Peyer's patch (tissue), 4 donors: ENCODE results near the gene EBP. TPM values are rescaled to one million over a fixed set of nuclear protein-coding genes. Genes with fewer than 3 reads are reported as not detected.
"Not testable (repeated sequence)": the region's sequence is repeated elsewhere in the genome, so short reads cannot be mapped to it uniquely, and the experiment has no call there.

Source experiments
- DNase-seq, 3 donors: peaks; one replicate each; pipeline ENCODE4 v3.0.0-alpha.2; 2017 to 2019
- H3K27ac ChIP-seq, 4 donors: fragments of 200-600 bp; sonication (generic); one replicate each; pipeline ENCODE4 v1.5.1; 2016 to 2019
- H3K27me3 ChIP-seq, 2 donors: fragments of 200-600 bp; sonication (generic); one replicate each; pipeline ENCODE4 v1.5.1; 2019
- H3K36me3 ChIP-seq, 3 donors: fragments of 200-600 bp; sonication (generic); one replicate each; pipeline ENCODE4 v1.5.1; 2016 to 2019
- H3K4me1 ChIP-seq, 4 donors: fragments of 200-600 bp; sonication (generic); one replicate each; pipeline ENCODE4 v1.5.1; 2016 to 2019
- H3K4me3 ChIP-seq, 4 donors: fragments of 200-600 bp; sonication (generic); 1 replicate in 3 of 4; 2 replicates in 1 of 4; pipeline ENCODE4 v1.5.1; 2016 to 2019; ENCODE audit warnings: mild to moderate bottlenecking in 1 of 4
- H3K9me3 ChIP-seq, 4 donors: fragments of 200-600 bp; sonication (generic); one replicate each; pipeline ENCODE4 v1.5.1; 2016 to 2019; ENCODE audit warnings: mild to moderate bottlenecking in 1 of 4
- POLR2A ChIP-seq, 2 donors: fragments of 450-650 bp; IDR thresholded peaks; one replicate each; pipeline ENCODE4 v1.5.1; 2017; ENCODE audit warnings: antibody characterized with exemption in 2 of 2, mild to moderate bottlenecking in 2 of 2, moderate library complexity in 2 of 2
- total RNA-seq, 4 donors: library from RNA; depleted of rRNA; stranded (reverse); fragments of >200 nt; gene quantifications; one replicate each; pipeline ENCODE4 v1.1.0, GENCODE V29; 2016
- TF ChIP-seq, protein P1 (sequence below), 6 experiments: fragments of 450-650 bp in 4 of 6; fragments of 200-600 bp in 2 of 6; sonication (generic) in 1 of 6; IDR thresholded peaks; one replicate each; pipeline ENCODE4 v1.5.1; 2017 to 2019; ENCODE audit warnings: antibody characterized with exemption in 6 of 6, mild to moderate bottlenecking in 3 of 6, moderate library complexity in 1 of 6

The EBP gene
- total RNA-seq, 4 donors from 2014 or later = 47.0 to 189 (median 134) TPM

DNA sequence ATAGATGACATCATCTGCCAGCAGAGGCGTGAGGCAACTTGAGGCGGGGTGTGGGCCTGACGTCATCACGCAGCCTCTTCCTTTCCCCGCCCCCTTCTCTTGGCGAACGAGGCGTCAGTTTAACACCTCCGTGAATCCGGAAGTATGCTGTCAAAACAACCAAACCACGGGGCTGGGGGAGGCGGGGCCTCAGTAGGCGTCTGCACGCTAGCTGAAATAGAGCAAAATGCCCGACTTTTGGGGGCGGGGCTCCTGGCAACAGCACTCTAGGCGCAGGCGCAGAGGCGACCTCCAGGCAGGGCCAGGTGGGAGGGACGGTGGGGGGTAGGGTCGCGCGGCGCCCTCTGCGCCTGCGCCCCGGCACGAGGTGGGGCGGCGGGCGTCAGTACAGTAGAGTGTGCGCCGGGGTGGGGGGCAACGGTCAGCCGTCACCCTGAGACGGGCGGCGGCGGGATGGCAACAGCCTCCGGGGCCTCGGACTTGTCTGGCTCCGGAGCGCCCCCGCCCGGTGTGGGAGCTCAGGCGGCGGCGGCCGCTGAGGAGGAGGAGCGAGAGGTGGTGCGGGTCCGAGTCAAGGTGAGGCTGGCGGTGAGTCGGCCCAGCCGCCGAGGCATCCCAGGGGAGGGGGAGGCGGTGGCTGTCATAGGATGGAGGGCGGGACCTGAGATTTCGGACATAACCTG is 17.9 kb downstream of the EBP start, which contains the start of gene TBC1D25:
Gene TBC1D25 (plus strand): TSS at position 370 of the 683 bp plus-strand sequence. CDS start 84 bp downstream, at position 454.
- H3K27me3 ChIP-seq = no peaks in the 10 kb centered on the region
- H3K4me1 ChIP-seq = no peaks in the 10 kb centered on the region
- TF ChIP-seq, protein P1, sequence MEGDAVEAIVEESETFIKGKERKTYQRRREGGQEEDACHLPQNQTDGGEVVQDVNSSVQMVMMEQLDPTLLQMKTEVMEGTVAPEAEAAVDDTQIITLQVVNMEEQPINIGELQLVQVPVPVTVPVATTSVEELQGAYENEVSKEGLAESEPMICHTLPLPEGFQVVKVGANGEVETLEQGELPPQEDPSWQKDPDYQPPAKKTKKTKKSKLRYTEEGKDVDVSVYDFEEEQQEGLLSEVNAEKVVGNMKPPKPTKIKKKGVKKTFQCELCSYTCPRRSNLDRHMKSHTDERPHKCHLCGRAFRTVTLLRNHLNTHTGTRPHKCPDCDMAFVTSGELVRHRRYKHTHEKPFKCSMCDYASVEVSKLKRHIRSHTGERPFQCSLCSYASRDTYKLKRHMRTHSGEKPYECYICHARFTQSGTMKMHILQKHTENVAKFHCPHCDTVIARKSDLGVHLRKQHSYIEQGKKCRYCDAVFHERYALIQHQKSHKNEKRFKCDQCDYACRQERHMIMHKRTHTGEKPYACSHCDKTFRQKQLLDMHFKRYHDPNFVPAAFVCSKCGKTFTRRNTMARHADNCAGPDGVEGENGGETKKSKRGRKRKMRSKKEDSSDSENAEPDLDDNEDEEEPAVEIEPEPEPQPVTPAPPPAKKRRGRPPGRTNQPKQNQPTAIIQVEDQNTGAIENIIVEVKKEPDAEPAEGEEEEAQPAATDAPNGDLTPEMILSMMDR (IDR thresholded peaks at IDR 0.05) = peak in 4 of 6 experiments; percentile 47 to 61 (median 50)
- TF ChIP-seq POLR2A (IDR thresholded peaks at IDR 0.05) = peak in 1 of 2 donors; percentile 34
- DNase-seq = peak; percentile 96 to 99 (median 97)
- H3K9me3 ChIP-seq = no peaks in the 10 kb centered on the region
- peak within 1 kb of the TSS; percentile 83 to 91 (median 88) for H3K27ac ChIP-seq
- H3K4me3 ChIP-seq = peak within 1 kb of the TSS; percentile 54 to 76 (median 66)
- no peaks in the 10 kb centered on the region for H3K36me3 ChIP-seq

DNA sequence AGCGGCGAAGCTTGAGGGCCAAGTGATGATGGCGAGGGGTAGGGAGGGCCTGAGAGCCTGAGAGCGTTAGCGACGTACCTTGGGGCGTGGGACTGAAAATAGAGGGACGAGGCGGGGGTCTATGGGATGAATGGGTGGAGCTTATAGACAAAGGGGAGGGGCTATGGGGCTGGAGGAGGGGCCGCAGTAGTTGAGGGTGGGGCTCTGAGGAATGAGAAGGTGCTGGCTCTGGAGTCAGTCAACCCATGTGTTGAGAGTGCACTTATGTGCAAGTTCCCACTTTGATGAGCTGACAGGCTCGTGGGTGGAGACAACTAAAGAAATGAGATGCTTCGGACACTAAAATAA is 18.4 kb downstream of the EBP start:
- H3K4me3 ChIP-seq = peak overlapping the region; percentile 54 to 76 (median 66)
- peak overlapping the region; percentile 83 to 91 (median 88) for H3K27ac ChIP-seq
- H3K4me1 ChIP-seq = no peaks in the 10 kb centered on the region
- H3K36me3 ChIP-seq = no peaks in the 10 kb centered on the region
- no peak for TF ChIP-seq POLR2A (IDR thresholded peaks at IDR 0.05)
- TF ChIP-seq, protein P1 (IDR thresholded peaks at IDR 0.05) = no peak
- peak in 1 of 3 donors; percentile 48 for DNase-seq
- no peaks in the 10 kb centered on the region for H3K27me3 ChIP-seq
- no peaks in the 10 kb centered on the region for H3K9me3 ChIP-seq

DNA sequence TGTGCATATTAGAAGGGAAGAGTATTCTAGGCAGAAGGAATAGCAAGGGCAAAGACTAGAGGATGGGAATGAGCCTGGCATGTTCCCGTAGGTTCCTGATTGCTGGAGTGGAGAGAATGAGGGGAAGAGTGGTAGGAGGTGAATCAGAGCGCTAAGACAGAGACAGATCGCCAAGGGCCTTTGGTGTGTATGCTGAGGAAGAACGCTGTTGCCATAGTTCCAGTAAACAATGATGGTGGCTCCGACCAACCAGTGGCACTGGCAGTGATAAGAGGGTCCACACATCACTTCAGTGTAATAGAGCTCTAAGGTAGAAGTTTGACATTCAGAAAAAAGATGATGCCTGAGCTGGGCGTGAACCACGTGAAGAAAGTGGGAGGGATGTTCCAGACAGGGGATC is 18.9 kb downstream of the EBP start:
- Histone ChIP-seq H3K9me3 (no peaks in the 10 kb centered on the region), H3K27me3 (no peaks in the 10 kb centered on the region), H3K4me1 (no peaks in the 10 kb centered on the region), H3K4me3 (peak overlapping the region; percentile 54 to 76 (median 66)), H3K27ac (peak overlapping the region; percentile 83 to 91 (median 88)), H3K36me3 (no peaks in the 10 kb centered on the region)
- TF ChIP-seq POLR2A (IDR thresholded peaks at IDR 0.05) = no peak
- TF ChIP-seq, protein P1 (IDR thresholded peaks at IDR 0.05) = no peak
- DNase-seq = no peak

DNA sequence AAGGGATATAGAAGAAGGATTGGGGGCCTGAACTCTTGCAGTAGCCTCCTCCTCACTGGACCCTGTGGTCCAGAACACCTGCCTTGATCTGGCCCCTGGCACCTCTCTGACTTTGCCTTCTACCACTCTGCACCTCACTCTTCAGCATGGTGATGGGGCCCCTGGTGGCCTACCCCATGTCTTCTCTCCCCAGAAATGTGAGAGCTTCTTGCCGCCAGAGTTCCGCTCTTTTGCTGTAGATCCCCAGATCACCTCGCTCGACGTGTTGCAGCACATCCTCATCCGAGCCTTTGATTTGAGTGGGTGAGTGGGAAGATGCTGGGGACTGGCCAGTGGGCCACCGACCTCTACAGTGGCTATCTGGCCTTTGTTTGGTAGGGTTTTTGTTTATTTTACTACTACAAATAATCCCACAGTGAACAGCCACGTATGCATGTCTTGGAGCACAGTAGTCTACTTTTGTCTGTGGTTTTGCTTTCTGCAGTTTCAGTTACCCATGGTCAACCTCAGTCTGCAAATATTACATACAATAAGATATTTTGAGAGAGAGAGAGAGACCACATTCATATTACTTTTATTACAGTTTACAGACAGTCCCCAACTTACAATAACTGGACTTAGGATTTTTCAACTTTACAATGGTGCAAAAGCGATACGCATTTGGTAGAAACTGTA is 19.7 kb downstream of the EBP start:
- no peaks in the 10 kb centered on the region for H3K9me3 ChIP-seq
- DNase-seq = no peak
- peak overlapping the region in 1 of 4 donors; percentile 83 for H3K27ac ChIP-seq
- no peaks in the 10 kb centered on the region for H3K4me1 ChIP-seq
- H3K27me3 ChIP-seq = no peaks in the 10 kb centered on the region
- no peak overlapping the region for H3K4me3 ChIP-seq
- TF ChIP-seq, protein P1 (IDR thresholded peaks at IDR 0.05) = no peak
- TF ChIP-seq POLR2A (IDR thresholded peaks at IDR 0.05) = no peak
- H3K36me3 ChIP-seq = no peaks in the 10 kb centered on the region

DNA sequence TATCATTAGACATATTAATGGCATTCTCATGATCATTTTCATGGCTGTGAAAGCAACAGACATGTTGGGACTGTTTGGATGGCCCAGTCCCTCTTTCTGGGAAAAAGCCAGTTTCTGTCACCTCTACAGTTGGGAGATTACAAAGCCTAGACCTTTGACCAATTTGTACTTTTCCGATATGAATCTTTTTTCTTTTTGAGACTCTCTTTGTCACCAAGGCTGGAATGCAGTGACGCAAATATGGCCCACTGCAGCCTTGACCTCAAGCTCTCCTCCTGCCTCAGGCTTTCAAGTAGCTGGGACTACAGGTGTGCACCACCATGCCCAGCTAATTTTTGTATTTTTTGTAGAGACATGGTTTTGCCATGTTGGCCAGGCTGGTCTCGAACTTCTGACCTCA is 27.3 kb downstream of the EBP start:
- Histone ChIP-seq H3K9me3 (no peaks in the 10 kb centered on the region), H3K36me3 (no peaks in the 10 kb centered on the region), H3K4me1 (no peaks in the 10 kb centered on the region), H3K4me3 (no peak overlapping the region), H3K27ac (no peak overlapping the region), H3K27me3 (no peaks in the 10 kb centered on the region)
- TF ChIP-seq, protein P1 (IDR thresholded peaks at IDR 0.05) = no peak
- TF ChIP-seq POLR2A (IDR thresholded peaks at IDR 0.05) = no peak
- no peak for DNase-seq

DNA sequence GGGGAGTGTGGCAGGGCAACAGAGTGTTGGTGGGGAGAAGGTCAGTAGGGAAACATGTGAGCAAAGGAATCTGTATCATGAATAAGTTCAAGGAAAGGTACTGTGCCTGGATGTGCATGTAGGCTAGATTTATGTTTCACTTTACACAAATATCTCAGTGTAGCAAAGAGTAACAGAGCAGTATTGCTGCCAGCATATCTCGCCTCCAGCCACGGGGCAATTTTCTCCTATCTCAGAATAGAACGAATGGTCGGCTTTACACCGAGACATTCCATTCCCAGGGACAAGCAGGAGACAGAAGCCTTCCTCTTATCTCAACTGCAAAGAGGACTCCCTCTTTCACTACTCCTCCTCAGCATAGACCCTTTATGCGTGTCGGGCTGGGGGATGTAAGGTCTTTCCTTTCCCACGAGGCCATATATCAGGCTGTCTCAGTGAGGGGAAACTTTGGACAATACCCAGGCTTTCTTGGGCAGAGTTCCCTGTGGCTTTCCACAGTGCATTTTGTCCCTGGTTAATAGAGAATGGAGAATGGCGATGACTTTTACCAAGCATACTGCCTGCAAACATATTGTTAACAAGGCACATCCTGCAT is 34.2 kb downstream of the EBP start:
- not testable (repeated sequence) for H3K4me1 ChIP-seq, DNase-seq, H3K4me3 ChIP-seq, H3K27me3 ChIP-seq, H3K9me3 ChIP-seq, H3K27ac ChIP-seq
- peaks cover 0 to 19% (median 0%) of the 10 kb centered on the region in 3 donors for H3K36me3 ChIP-seq
